Measurements from ENCODE around the gene RHBDF1. TPM values are rescaled to one million over a fixed set of nuclear protein-coding genes. Genes with fewer than 3 reads are reported as not detected.
A peak's percentile ranks its signal among the peaks of the same experiment; 100 is the strongest.

RHBDF1 gene
- total RNA-seq, 1 donor from 2014 or later, result 46.5 TPM

- Mint-ChIP-seq H3K9me3 (no peaks in the 10 kb centered on the region), H3K4me3 (no peak overlapping the region), H3K27ac (ENCODE audit: unreplicated experiment) (no peak overlapping the region), H3K4me1 (peaks cover 12% of the 10 kb centered on the region), H3K27me3 (ENCODE audit: low read depth) (no peaks in the 10 kb centered on the region), H3K36me3 (ENCODE audit: low read depth) (no peaks in the 10 kb centered on the region)
- no peak for DNase-seq (ENCODE audit: low read depth, low spot score)
- no peak for TF ChIP-seq CTCF (conservative IDR thresholded peaks at IDR 0.05)
Observed at GRCh38 chr16:92431-93339, 20.3 kb upstream of the RHBDF1 start.

GRCh38 chr16:91484-91883, 19.1 kb upstream of the RHBDF1 start:
- Mint-ChIP-seq H3K27me3 (ENCODE audit: low read depth) (no peaks in the 10 kb centered on the region), H3K9me3 (no peaks in the 10 kb centered on the region), H3K4me3 (peak overlapping the region; percentile 67), H3K36me3 (ENCODE audit: low read depth) (no peaks in the 10 kb centered on the region), H3K27ac (ENCODE audit: unreplicated experiment) (no peak overlapping the region), H3K4me1 (peaks cover 7% of the 10 kb centered on the region)
- no peak for DNase-seq (ENCODE audit: low read depth, low spot score)
- TF ChIP-seq CTCF (conservative IDR thresholded peaks at IDR 0.05), result no peak

GRCh38 chr16:89391-90302, 17.2 kb upstream of the RHBDF1 start:
- no peaks in the 10 kb centered on the region for H3K4me1 Mint-ChIP-seq
- no peaks in the 10 kb centered on the region for H3K36me3 Mint-ChIP-seq (ENCODE audit: low read depth)
- H3K27ac Mint-ChIP-seq (ENCODE audit: unreplicated experiment), result no peak overlapping the region
- DNase-seq (ENCODE audit: low read depth, low spot score), result no peak
- H3K4me3 Mint-ChIP-seq, result no peak overlapping the region
- H3K9me3 Mint-ChIP-seq, result no peaks in the 10 kb centered on the region
- no peaks in the 10 kb centered on the region for H3K27me3 Mint-ChIP-seq (ENCODE audit: low read depth)
- TF ChIP-seq CTCF (conservative IDR thresholded peaks at IDR 0.05), result no peak

- peaks cover 4% of the 10 kb centered on the region for H3K4me1 Mint-ChIP-seq
- no peak overlapping the region for H3K4me3 Mint-ChIP-seq
- H3K36me3 Mint-ChIP-seq (ENCODE audit: low read depth), result no peaks in the 10 kb centered on the region
- no peaks in the 10 kb centered on the region for H3K27me3 Mint-ChIP-seq (ENCODE audit: low read depth)
- no peaks in the 10 kb centered on the region for H3K9me3 Mint-ChIP-seq
- DNase-seq (ENCODE audit: low read depth, low spot score), result no peak
- no peak overlapping the region for H3K27ac Mint-ChIP-seq (ENCODE audit: unreplicated experiment)
- TF ChIP-seq CTCF (conservative IDR thresholded peaks at IDR 0.05), result no peak
Observed at GRCh38 chr16:88613-89012, 16.2 kb upstream of the RHBDF1 start.

- Mint-ChIP-seq H3K9me3 (no peaks in the 10 kb centered on the region), H3K4me3 (no peak overlapping the region), H3K36me3 (ENCODE audit: low read depth) (no peaks in the 10 kb centered on the region), H3K27ac (ENCODE audit: unreplicated experiment) (peak overlapping the region; percentile 27), H3K27me3 (ENCODE audit: low read depth) (no peaks in the 10 kb centered on the region), H3K4me1 (peaks cover 6% of the 10 kb centered on the region)
- no peak for TF ChIP-seq CTCF (conservative IDR thresholded peaks at IDR 0.05)
- DNase-seq (ENCODE audit: low read depth, low spot score), result no peak
Observed at GRCh38 chr16:86483-86952, 14.1 kb upstream of the RHBDF1 start.
